MCF 10A (cell line): ENCODE measurements around the gene COLEC12. TPM values are rescaled to one million over a fixed set of nuclear protein-coding genes. Genes with fewer than 3 reads are reported as not detected.

ENCODE experiments used
- Bru-seq: library from RNA; stranded (reverse); fragments of 400-500 nt; gene quantifications from one replicate; lab custom pipeline; 2021; lab: Mats Ljungman, UMichigan
- BruChase-seq, 2 experiments: library from RNA; stranded (reverse); fragments of 400-500 nt; gene quantifications; one replicate each; lab custom pipeline; 2021; lab: Mats Ljungman, UMichigan
- BruUV-seq: library from RNA; stranded (reverse); fragments of 400-500 nt; replicated peaks from 2 replicates; lab custom pipeline; 2021; lab: Mats Ljungman, UMichigan
- CTCF ChIA-PET: fragments of 300-600 bp; sonication (Branson Sonifier 250); formaldehyde crosslinking; extraction: SDS; loops from one replicate; lab custom pipeline; 2021; ENCODE audit warnings: antibody characterized with exemption, inconsistent platforms; lab: Yijun Ruan, JAX
- POLR2A ChIA-PET: fragments of 300-600, 350-650 bp; sonication (Branson Sonifier 250); formaldehyde crosslinking; extraction: SDS; loops from one replicate; lab custom pipeline; 2020; ENCODE audit warnings: antibody characterized with exemption, inconsistent platforms; lab: Yijun Ruan, JAX
- DNase-seq: peaks from one replicate; pipeline ENCODE4 v3.0.0-alpha.2; 2018; ENCODE audit not compliant: unreplicated experiment
- H3K27ac Mint-ChIP-seq: one replicate; pipeline ENCODE4 v1.8.0; 2022; ENCODE audit warnings: mild to moderate bottlenecking, low read depth, mixed read lengths; ENCODE audit not compliant: unreplicated experiment
- H3K27me3 Mint-ChIP-seq: one replicate; pipeline ENCODE4 v1.8.0; 2022; ENCODE audit warnings: mixed read lengths; ENCODE audit not compliant: insufficient read depth, unreplicated experiment
- H3K36me3 Mint-ChIP-seq: one replicate; pipeline ENCODE4 v1.8.0; 2022; ENCODE audit warnings: mild to moderate bottlenecking, moderate library complexity, mixed read lengths; ENCODE audit not compliant: insufficient read depth, unreplicated experiment
- H3K4me1 Mint-ChIP-seq: one replicate; pipeline ENCODE4 v1.8.0; 2022; ENCODE audit warnings: mixed read lengths; ENCODE audit not compliant: insufficient read depth, unreplicated experiment
- H3K4me3 Mint-ChIP-seq: one replicate; pipeline ENCODE4 v1.8.0; 2022; ENCODE audit warnings: mild to moderate bottlenecking, moderate library complexity, mixed read lengths; ENCODE audit not compliant: unreplicated experiment
- H3K9me3 Mint-ChIP-seq: one replicate; pipeline ENCODE4 v1.8.0; 2022; ENCODE audit warnings: mixed read lengths; ENCODE audit not compliant: unreplicated experiment
- CTCF ChIP-seq: fragments of 200-600 bp; IDR thresholded peaks from one replicate; pipeline ENCODE4 v1.8.0; 2022; ENCODE audit warnings: antibody characterized with exemption, mild to moderate bottlenecking; ENCODE audit not compliant: unreplicated experiment
- intact Hi-C: fragments of 100-400 bp; cut with micrococcal nuclease; formaldehyde crosslinking; loops from 2 replicates; pipeline ENCODE4 v1.14.1; 2022
- long read RNA-seq: library from polyadenylated mRNA; stranded (forward); transcript quantifications from one replicate; pipeline ENCODE4 v2.0.0, GENCODE V29; 2022
- total RNA-seq: library from RNA; stranded (reverse); gene quantifications from 2 replicates; pipeline ENCODE4 v1.2.3, GENCODE V29; 2022

Gene COLEC12
- total RNA-seq (0.05 TPM in 1 of 2 replicates, not detected in the other), Bru-seq, nascent RNA (percentile 5 among the genes with signal in this experiment), BruChase-seq, experiment 1, labeled RNA remaining after a 6-hour chase (percentile 3 among the genes with signal in this experiment), BruChase-seq, experiment 2, labeled RNA remaining after a 2-hour chase (percentile 2 among the genes with signal in this experiment)
- long read RNA-seq, result 0 reads

GRCh38 chr18:500632-501405 lies at the start of gene COLEC12:
TSS of gene COLEC12 (minus strand) at chr18:500701. CDS start at chr18:500514, 187 bp downstream.
- no TSS peak for BruUV-seq
- Mint-ChIP-seq H3K27ac (no peak within 1 kb of the TSS), H3K9me3 (peaks cover 13% of the 10 kb centered on the region), H3K4me1 (no peaks in the 10 kb centered on the region), H3K4me3 (peak within 1 kb of the TSS; percentile 19), H3K27me3 (peaks cover 19% of the 10 kb centered on the region), H3K36me3 (no peaks in the 10 kb centered on the region)
- ChIA-PET POLR2A (no interaction called here), CTCF (no interaction called here)
- TF ChIP-seq CTCF, result no peak
- no peak for DNase-seq
- intact Hi-C loops, result no loop called here

GRCh38 chr18:549967-550366 lies 49.5 kb upstream of the COLEC12 start:
- ChIA-PET POLR2A (no interaction called here), CTCF (interaction anchor here (0.7 kb wide), 1 partner anchor 18 kb away, joined by 4 read pairs; no protein-coding TSS in a partner anchor)
- no peak for TF ChIP-seq CTCF
- no TSS peak for BruUV-seq
- intact Hi-C loops, result no loop called here
- DNase-seq, result no peak
- Mint-ChIP-seq H3K36me3 (no peaks in the 10 kb centered on the region), H3K4me1 (no peaks in the 10 kb centered on the region), H3K9me3 (no peaks in the 10 kb centered on the region), H3K27me3 (no peaks in the 10 kb centered on the region), H3K4me3 (no peak overlapping the region), H3K27ac (no peak overlapping the region)

GRCh38 chr18:543447-544078 lies 43.1 kb upstream of the COLEC12 start:
- no peak for DNase-seq
- no peaks in the 10 kb centered on the region for H3K27me3 Mint-ChIP-seq
- H3K9me3 Mint-ChIP-seq, result peaks cover 7% of the 10 kb centered on the region
- H3K27ac Mint-ChIP-seq, result no peak overlapping the region
- TF ChIP-seq CTCF, result no peak
- ChIA-PET CTCF (interaction anchor here (1.0 kb wide), 1 partner anchor 32 kb away, joined by 3 read pairs; no protein-coding TSS in a partner anchor), POLR2A (no interaction called here)
- intact Hi-C loops, result no loop called here
- H3K4me3 Mint-ChIP-seq, result no peak overlapping the region
- BruUV-seq, result no TSS peak
- no peaks in the 10 kb centered on the region for H3K4me1 Mint-ChIP-seq
- H3K36me3 Mint-ChIP-seq, result no peaks in the 10 kb centered on the region
